ENCODE data around the gene PODNL1. TPM values are rescaled to one million over a fixed set of nuclear protein-coding genes. Genes with fewer than 3 reads are reported as not detected.

PODNL1 gene
- total and polyA plus RNA-seq, 8 donors, result 1.3 to 17.9 (median 1.7) TPM

DNA sequence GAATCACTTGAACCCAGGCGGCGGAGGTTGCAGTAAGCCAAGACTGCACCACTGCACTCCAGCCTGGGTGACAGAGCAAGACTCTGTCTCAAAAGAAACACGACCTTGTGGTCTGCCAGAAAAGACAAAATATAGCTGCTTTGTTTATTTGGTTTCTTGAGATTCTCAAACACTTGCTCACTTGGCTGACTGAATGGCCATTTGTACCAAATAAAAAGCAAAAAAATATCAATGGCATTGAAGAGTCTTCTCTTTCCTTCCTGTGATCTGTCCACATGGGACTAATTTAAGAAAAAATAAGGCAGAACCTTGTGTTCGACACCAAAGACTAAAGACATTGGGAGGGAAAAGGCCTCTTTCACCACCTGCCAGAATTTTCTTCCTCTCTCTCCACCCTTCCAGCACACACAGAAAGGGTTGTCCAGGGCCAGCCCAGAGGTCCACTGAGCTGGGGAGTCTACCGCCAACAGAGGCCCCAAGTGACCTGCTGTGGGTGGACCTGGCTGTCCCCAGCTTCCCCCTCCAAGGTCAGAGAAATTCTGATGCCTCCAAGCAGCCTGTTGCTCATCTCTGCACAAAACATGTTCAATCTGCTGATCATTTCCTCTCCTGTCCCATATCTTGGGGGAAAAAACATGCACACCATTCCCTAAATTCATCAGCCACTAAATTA is 38.2 kb downstream of the PODNL1 start:
- intact Hi-C loops (cut with DNase I), result no loop called here

DNA sequence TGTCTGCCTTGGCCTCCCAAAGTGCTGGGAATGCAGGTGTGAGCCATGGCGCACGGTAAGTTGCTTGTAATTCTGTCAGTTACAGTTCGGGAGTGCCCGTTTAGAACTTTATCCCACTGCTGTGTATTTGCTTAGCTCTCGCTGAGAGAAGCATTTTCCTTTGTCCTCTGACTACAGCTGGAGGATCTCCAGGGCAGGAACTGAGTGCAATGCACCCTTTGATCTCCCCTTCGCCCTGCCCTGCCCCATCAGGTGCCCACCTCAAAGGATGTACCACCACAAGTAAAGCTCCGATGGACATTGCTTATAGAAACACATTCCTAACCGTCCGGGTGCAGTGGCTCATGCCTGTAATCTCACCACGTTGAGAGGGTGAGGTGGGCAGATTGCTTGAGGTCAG is 38.8 kb downstream of the PODNL1 start:
- Histone ChIP-seq H3K4me1 (no peaks in the 10 kb centered on the region), H3K27ac (no peak overlapping the region), H3K36me3 (no peaks in the 10 kb centered on the region), H3K9me3 (no peaks in the 10 kb centered on the region), H3K4me3 (no peak overlapping the region), H3K27me3 (no peaks in the 10 kb centered on the region)
- no peak for DNase-seq
- intact Hi-C loops (cut with DNase I), result no loop called here
- ATAC-seq, result no peak
- TF ChIP-seq, protein P1, sequence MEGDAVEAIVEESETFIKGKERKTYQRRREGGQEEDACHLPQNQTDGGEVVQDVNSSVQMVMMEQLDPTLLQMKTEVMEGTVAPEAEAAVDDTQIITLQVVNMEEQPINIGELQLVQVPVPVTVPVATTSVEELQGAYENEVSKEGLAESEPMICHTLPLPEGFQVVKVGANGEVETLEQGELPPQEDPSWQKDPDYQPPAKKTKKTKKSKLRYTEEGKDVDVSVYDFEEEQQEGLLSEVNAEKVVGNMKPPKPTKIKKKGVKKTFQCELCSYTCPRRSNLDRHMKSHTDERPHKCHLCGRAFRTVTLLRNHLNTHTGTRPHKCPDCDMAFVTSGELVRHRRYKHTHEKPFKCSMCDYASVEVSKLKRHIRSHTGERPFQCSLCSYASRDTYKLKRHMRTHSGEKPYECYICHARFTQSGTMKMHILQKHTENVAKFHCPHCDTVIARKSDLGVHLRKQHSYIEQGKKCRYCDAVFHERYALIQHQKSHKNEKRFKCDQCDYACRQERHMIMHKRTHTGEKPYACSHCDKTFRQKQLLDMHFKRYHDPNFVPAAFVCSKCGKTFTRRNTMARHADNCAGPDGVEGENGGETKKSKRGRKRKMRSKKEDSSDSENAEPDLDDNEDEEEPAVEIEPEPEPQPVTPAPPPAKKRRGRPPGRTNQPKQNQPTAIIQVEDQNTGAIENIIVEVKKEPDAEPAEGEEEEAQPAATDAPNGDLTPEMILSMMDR (IDR thresholded peaks at IDR 0.05), result no peak

More for the DNA sequence above, 38.2 kb downstream of the PODNL1 start:
- TF ChIP-seq, protein P1 (IDR thresholded peaks at IDR 0.05), result no peak
- Histone ChIP-seq H3K4me3 (no peak overlapping the region), H3K4me1 (no peaks in the 10 kb centered on the region), H3K27me3 (no peaks in the 10 kb centered on the region), H3K36me3 (no peaks in the 10 kb centered on the region), H3K27ac (no peak overlapping the region), H3K9me3 (no peaks in the 10 kb centered on the region)
- ATAC-seq (no peak), DNase-seq (no peak)

DNA sequence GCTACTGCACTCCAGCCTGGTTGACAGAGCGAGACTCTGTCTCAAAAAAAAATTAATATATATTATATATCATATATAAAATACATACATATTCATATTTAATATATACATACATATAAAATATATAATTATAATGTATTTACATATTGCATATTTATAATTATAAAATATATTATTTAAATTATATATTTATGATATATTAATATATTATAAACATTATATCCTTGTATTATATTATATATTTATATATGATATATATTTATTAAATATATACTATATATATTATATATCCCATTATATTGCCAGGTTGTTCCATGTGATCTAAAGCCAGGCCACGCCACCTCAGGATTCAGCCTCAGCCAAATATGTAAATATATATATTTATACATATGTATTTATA is 42.0 kb downstream of the PODNL1 start:
- H3K4me1 ChIP-seq, result no peaks in the 10 kb centered on the region
- intact Hi-C loops (cut with DNase I), result no loop called here
- no peak overlapping the region for H3K27ac ChIP-seq
- TF ChIP-seq, protein P1 (IDR thresholded peaks at IDR 0.05), result no peak
- DNase-seq (no peak), ATAC-seq (no peak)
- H3K27me3 ChIP-seq, result no peaks in the 10 kb centered on the region
- H3K4me3 ChIP-seq, result no peak overlapping the region
- no peaks in the 10 kb centered on the region for H3K9me3 ChIP-seq
- H3K36me3 ChIP-seq, result no peaks in the 10 kb centered on the region

DNA sequence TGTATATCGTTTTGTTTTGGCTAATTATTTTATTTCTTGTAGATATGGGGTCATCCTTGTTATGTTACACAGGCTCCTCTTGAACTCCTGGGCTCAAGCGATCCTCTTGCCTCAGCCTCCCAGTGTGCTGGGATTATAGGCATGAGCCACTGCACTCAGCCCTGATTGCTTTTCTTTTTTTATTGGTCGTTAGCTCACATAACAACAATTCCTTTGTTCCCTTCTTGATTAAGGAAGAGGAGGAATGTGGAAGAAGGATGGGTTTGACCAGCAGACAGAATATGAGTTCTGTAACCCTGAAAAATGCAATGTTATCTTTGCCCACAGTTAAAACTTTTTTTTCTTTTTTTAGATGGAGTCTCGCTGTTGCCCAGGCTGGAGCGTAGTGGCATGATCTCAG is 43.7 kb downstream of the PODNL1 start:
- intact Hi-C loops (cut with DNase I), result no loop called here
- no peak for ATAC-seq

DNA sequence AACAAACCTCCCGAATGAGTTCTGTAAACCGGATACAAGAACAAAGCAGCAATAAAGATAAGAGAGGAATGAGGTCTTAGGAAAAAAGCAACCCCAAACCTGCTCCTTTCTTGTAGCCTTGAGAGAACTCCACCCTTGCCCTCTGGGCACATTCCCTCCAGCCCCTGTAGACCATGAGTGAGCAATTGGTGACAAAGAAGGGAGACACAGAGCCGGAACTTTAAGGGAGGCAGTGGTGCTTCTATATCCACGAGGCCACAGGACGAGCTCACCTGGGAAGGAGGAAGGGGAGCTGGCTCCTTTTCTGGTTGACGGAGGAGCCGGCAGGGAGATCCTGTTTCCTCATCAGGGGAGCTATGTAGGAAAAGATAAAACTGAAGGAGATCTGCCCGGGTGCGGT is 45.3 kb downstream of the PODNL1 start:
- Histone ChIP-seq H3K4me1 (no peaks in the 10 kb centered on the region), H3K27me3 (no peaks in the 10 kb centered on the region), H3K36me3 (no peaks in the 10 kb centered on the region), H3K9me3 (no peaks in the 10 kb centered on the region), H3K27ac (no peak overlapping the region), H3K4me3 (no peak overlapping the region)
- ATAC-seq (no peak), DNase-seq (no peak)
- TF ChIP-seq, protein P1 (IDR thresholded peaks at IDR 0.05), result no peak
- intact Hi-C loops (cut with DNase I), result no loop called here

More for the DNA sequence above, 43.7 kb downstream of the PODNL1 start:
- no peak for DNase-seq
- no peaks in the 10 kb centered on the region for H3K4me1 ChIP-seq
- no peaks in the 10 kb centered on the region for H3K9me3 ChIP-seq
- no peak overlapping the region for H3K4me3 ChIP-seq
- H3K27ac ChIP-seq, result no peak overlapping the region
- TF ChIP-seq, protein P1 (IDR thresholded peaks at IDR 0.05), result no peak
- no peaks in the 10 kb centered on the region for H3K27me3 ChIP-seq
- H3K36me3 ChIP-seq, result no peaks in the 10 kb centered on the region

Data from left lung (tissue), 10 donors.